B cell (primary cell): Measurements from ENCODE around the gene AKTIP. TPM values are rescaled to one million over a fixed set of nuclear protein-coding genes. Genes with fewer than 3 reads are reported as not detected.

Source experiments
- ATAC-seq: fragments of 200-7000 bp; cut with Tn5 transposase; one replicate; pipeline ENCODE4 v1.10.0; 2021; ENCODE audit warnings: low read depth, mild to moderate bottlenecking, moderate number of reproducible peaks, moderate library complexity
- CTCF ChIA-PET: fragments of 350-600 bp; sonication (Branson Sonifier 250); formaldehyde crosslinking; loops from one replicate; lab custom pipeline; 2021; ENCODE audit warnings: antibody characterized with exemption, inconsistent platforms; lab: Charles Lee
- POLR2A ChIA-PET: fragments of 350-600 bp; sonication (Branson Sonifier 250); formaldehyde crosslinking; loops from one replicate; lab custom pipeline; 2021; ENCODE audit warnings: antibody characterized with exemption; lab: Charles Lee
- DNase-seq: peaks from one replicate; pipeline ENCODE4 v3.0.0; 2013
- H2AFZ ChIP-seq: 2 replicates; pipeline ENCODE4 v1.6.1; 2012; ENCODE audit warnings: mild to moderate bottlenecking, low read depth, low read length; ENCODE audit not compliant: insufficient read depth, poor library complexity, severe bottlenecking
- H3K27ac ChIP-seq, 2 donors: 1 replicate in 1 of 2; 2 replicates in 1 of 2; pipeline ENCODE4 v1.5.1; 2012 to 2013; ENCODE audit warnings: low read length in 2 of 2, mild to moderate bottlenecking in 2 of 2, moderate library complexity in 1 of 2
- H3K27me3 ChIP-seq, 4 experiments: fragments of 200-600 bp in 1 of 4; sonication (generic) in 1 of 4; replicated peaks in 1 of 4; 1 replicate in 2 of 4; 2 replicates in 2 of 4; pipeline versions ENCODE4 v1.6.1 to v1.7.0; 2013 to 2016; ENCODE audit warnings: low read length in 3 of 4, mild to moderate bottlenecking in 2 of 4, mixed read lengths in 1 of 4, moderate library complexity in 1 of 4; ENCODE audit not compliant: insufficient read depth in 4 of 4, control insufficient read depth in 3 of 4; ENCODE audit errors: control extremely low read depth in 1 of 4
- H3K36me3 ChIP-seq, 2 experiments: replicated peaks in 1 of 2; 1 replicate in 1 of 2; 2 replicates in 1 of 2; pipeline versions ENCODE4 v1.6.1 to v1.7.1; 2013; ENCODE audit warnings: low read length in 1 of 2; ENCODE audit not compliant: insufficient read depth in 2 of 2, control insufficient read depth in 1 of 2; ENCODE audit errors: control extremely low read depth in 1 of 2, extremely low read depth in 1 of 2
- H3K4me1 ChIP-seq, 2 donors: fragments of 200-600 bp in 1 of 2; sonication (generic) in 1 of 2; 1 replicate in 1 of 2; 2 replicates in 1 of 2; pipeline versions ENCODE4 v1.5.1 to v1.6.1; 2013 to 2017; ENCODE audit warnings: low read length in 2 of 2; ENCODE audit not compliant: control insufficient read depth in 2 of 2, insufficient read depth in 2 of 2
- H3K4me2 ChIP-seq: replicated peaks from 2 replicates; pipeline ENCODE3; 2012; ENCODE audit warnings: mild to moderate bottlenecking, low read depth, low read length; ENCODE audit not compliant: poor library complexity, severe bottlenecking
- H3K4me3 ChIP-seq, 5 experiments: fragments of 200-600 bp in 1 of 5; sonication (generic) in 1 of 5; 1 replicate in 3 of 5; 2 replicates in 2 of 5; pipeline versions ENCODE4 v1.5.1 to v1.7.0; 2011 to 2016; ENCODE audit warnings: low read length in 4 of 5, mild to moderate bottlenecking in 4 of 5, low read depth in 2 of 5, control low read depth in 1 of 5, moderate library complexity in 1 of 5; ENCODE audit not compliant: insufficient read depth in 1 of 5; ENCODE audit errors: control extremely low read depth in 1 of 5, extremely low read depth in 1 of 5
- H3K79me2 ChIP-seq: fragments of 200-600 bp; sonication (generic); one replicate; pipeline ENCODE4 v1.6.0; 2016; ENCODE audit warnings: low read length; ENCODE audit not compliant: control insufficient read depth, insufficient read depth
- H3K9ac ChIP-seq: fragments of 200-600 bp; sonication (generic); 2 replicates; pipeline ENCODE4 v1.6.1; 2017; ENCODE audit warnings: mild to moderate bottlenecking, low read length, moderate library complexity
- H3K9me3 ChIP-seq, 3 donors: one replicate each; pipeline versions ENCODE4 v1.6.1 to v1.7.1; 2013; ENCODE audit warnings: low read length in 2 of 3; ENCODE audit not compliant: control insufficient read depth in 2 of 3, insufficient read depth in 1 of 3; ENCODE audit errors: control extremely low read depth in 1 of 3
- H4K20me1 ChIP-seq: 2 replicates; pipeline ENCODE4 v1.6.0; 2012; ENCODE audit warnings: mild to moderate bottlenecking, low read length; ENCODE audit not compliant: insufficient read depth, control insufficient read depth, poor library complexity, severe bottlenecking
- H3K27ac Mint-ChIP-seq: one replicate; pipeline ENCODE4 v1.8.0; 2021; ENCODE audit warnings: mixed read lengths
- H3K27me3 Mint-ChIP-seq: one replicate; pipeline ENCODE4 v1.8.0; 2021; ENCODE audit warnings: mixed read lengths
- H3K4me1 Mint-ChIP-seq: one replicate; pipeline ENCODE4 v1.8.0; 2021; ENCODE audit warnings: mixed read lengths
- H3K4me3 Mint-ChIP-seq: one replicate; pipeline ENCODE4 v1.8.0; 2021; ENCODE audit warnings: mixed read lengths
- H3K9me3 Mint-ChIP-seq: one replicate; pipeline ENCODE4 v1.8.0; 2022; ENCODE audit warnings: mixed read lengths; ENCODE audit not compliant: insufficient read depth
- EZH2 ChIP-seq: IDR thresholded peaks from 2 replicates; pipeline ENCODE4 v1.6.1; 2012; ENCODE audit warnings: borderline replicate concordance, low read depth, mild to moderate bottlenecking, moderate library complexity, low read length; ENCODE audit not compliant: insufficient read depth, poor library complexity, severe bottlenecking
- WGBS: methylation state at CpG from one replicate; pipeline ENCODE4 v1.1.5; 2013; ENCODE audit warnings: missing lambda C conversion rate; ENCODE audit not compliant: insufficient coverage; 5-methylcytosine and 5-hydroxymethylcytosine counted together
- intact Hi-C: fragments of 100-400 bp; cut with micrococcal nuclease; formaldehyde crosslinking; loops from one replicate; pipeline ENCODE4 v1.10.0; 2022
- polyA plus RNA-seq: library from polyadenylated mRNA; depleted of rRNA; stranded (reverse); fragments of >200 nt; gene quantifications from 2 replicates; pipeline ENCODE4 v1.2.3, GENCODE V29; 2012
- total RNA-seq, 2 donors: library from RNA; stranded (reverse); fragments of 120-200 nt in 1 of 2; gene quantifications; 1 replicate in 1 of 2; 2 replicates in 1 of 2; pipeline versions ENCODE4 v1.2.3 to v1.2.4, GENCODE V29; 2013 to 2022
- TF ChIP-seq, protein P1 (sequence below): fragments of 200-600 bp; IDR thresholded peaks from one replicate; pipeline ENCODE4 v1.8.0; 2022; ENCODE audit warnings: antibody characterized with exemption, mild to moderate bottlenecking

The AKTIP gene
- total and polyA plus RNA-seq, 2 donors (not counting 1 experiment from before 2014, with no cell fraction given) = 12.6 to 24.0 TPM

DNA sequence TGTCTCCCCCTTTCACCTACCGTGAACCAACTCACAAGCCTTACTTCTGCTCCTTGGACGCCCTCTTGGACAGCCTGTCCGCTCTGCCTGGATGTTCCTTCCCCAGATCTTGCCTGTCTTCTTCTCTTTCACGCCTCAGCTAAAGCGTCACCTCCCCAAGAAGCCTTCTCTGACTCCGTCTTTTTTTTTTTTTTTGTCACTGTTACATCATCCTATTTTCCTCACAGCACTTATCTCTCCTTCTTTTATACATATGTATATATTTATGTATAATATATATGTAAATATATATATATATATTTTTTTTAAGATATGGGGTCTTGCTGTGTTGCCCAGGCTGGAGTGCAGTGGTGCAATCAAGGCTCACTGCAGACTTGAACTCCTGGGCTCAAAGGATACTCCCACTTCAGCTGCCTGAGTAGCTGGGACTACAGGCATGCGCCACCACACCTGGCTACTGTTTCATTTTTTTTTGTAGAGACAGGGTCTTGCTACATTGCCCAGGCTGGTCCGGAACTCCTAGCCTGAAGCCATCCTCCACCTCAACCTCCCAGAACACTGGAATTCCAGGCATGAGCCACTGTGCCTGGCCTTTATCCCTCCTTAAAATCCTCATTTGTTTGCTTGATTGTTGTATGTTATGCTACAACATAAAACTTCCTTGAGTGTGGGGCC lies 16.5 kb upstream of the AKTIP start:
- Mint-ChIP-seq H3K9me3 (no peaks in the 10 kb centered on the region), H3K27me3 (no peaks in the 10 kb centered on the region), H3K27ac (peak overlapping the region; percentile 88), H3K4me1 (peaks cover 45% of the 10 kb centered on the region), H3K4me3 (peak overlapping the region; percentile 83)
- Histone ChIP-seq H3K4me2 (peak overlapping the region; percentile 72), H3K9me3 (peaks cover 0 to 12% (median 5%) of the 10 kb centered on the region in 3 donors), H3K4me3 (peak overlapping the region; percentile 19 to 57 (median 24)), H3K36me3 (no peaks in the 10 kb centered on the region), H3K4me1 (peaks cover 42 to 44% of the 10 kb centered on the region in 2 donors), H3K27ac (peak overlapping the region; percentile 79 to 87), H2AFZ (peak overlapping the region; percentile 55), H4K20me1 (no peaks in the 10 kb centered on the region), H3K27me3 (no peaks in the 10 kb centered on the region), H3K79me2 (no peaks in the 10 kb centered on the region), H3K9ac (peak overlapping the region; percentile 57)
- ATAC-seq (no peak), DNase-seq (no peak)
- ChIA-PET POLR2A (interaction anchor here (1.6 kb wide), 1 partner anchor 185 kb away, joined by 7 read pairs; the partner anchor contains the start of genes FTO and RPGRIP1L), CTCF (interaction anchor here (0.5 to 1.5 kb wide), 3 partner anchors 10 to 36 kb away, joined by 4 to 6 read pairs (median 4); no protein-coding TSS in a partner anchor)
- no peak for TF ChIP-seq EZH2
- TF ChIP-seq, protein P1, sequence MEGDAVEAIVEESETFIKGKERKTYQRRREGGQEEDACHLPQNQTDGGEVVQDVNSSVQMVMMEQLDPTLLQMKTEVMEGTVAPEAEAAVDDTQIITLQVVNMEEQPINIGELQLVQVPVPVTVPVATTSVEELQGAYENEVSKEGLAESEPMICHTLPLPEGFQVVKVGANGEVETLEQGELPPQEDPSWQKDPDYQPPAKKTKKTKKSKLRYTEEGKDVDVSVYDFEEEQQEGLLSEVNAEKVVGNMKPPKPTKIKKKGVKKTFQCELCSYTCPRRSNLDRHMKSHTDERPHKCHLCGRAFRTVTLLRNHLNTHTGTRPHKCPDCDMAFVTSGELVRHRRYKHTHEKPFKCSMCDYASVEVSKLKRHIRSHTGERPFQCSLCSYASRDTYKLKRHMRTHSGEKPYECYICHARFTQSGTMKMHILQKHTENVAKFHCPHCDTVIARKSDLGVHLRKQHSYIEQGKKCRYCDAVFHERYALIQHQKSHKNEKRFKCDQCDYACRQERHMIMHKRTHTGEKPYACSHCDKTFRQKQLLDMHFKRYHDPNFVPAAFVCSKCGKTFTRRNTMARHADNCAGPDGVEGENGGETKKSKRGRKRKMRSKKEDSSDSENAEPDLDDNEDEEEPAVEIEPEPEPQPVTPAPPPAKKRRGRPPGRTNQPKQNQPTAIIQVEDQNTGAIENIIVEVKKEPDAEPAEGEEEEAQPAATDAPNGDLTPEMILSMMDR = no peak
- WGBS = 70% methylated on average over 5 of the region's 8 CpGs
- intact Hi-C loops = loop anchor here (5.0 kb wide), 2 partner anchors 82 to 183 kb away; partner anchors contain the start of genes FTO and RPGRIP1L
